Neutrophil (primary cell): Measurements from ENCODE around the gene RNF220.

Experiments used
- H3K27ac ChIP-seq: fragments of 200-600 bp; sonication (generic); 2 replicates; pipeline ENCODE4 v1.5.1; 2016; ENCODE audit warnings: mild to moderate bottlenecking, moderate library complexity
- H3K27me3 ChIP-seq: fragments of 200-600 bp; sonication (generic); 2 replicates; pipeline ENCODE4 v1.6.0; 2016; ENCODE audit warnings: mild to moderate bottlenecking
- H3K36me3 ChIP-seq: fragments of 200-600 bp; sonication (generic); 2 replicates; pipeline ENCODE4 v1.5.1; 2017
- H3K4me1 ChIP-seq, 2 experiments: fragments of 200-600 bp in 1 of 2; sonication (generic) in 1 of 2; 1 replicate in 1 of 2; 2 replicates in 1 of 2; pipeline versions ENCODE4 v1.5.1 to v1.6.1; 2013 to 2016; ENCODE audit warnings: low read depth in 1 of 2, low read length in 1 of 2, mild to moderate bottlenecking in 1 of 2, moderate library complexity in 1 of 2; ENCODE audit not compliant: control insufficient read depth in 1 of 2, insufficient read depth in 1 of 2
- H3K4me3 ChIP-seq, 2 experiments: fragments of 200-600 bp in 1 of 2; sonication (generic) in 1 of 2; 1 replicate in 1 of 2; 2 replicates in 1 of 2; pipeline ENCODE4 v1.5.1; 2013 to 2016; ENCODE audit warnings: low read depth in 1 of 2, low read length in 1 of 2, mild to moderate bottlenecking in 1 of 2, moderate library complexity in 1 of 2
- H3K9me3 ChIP-seq: fragments of 200-600 bp; sonication (generic); 2 replicates; pipeline ENCODE4 v1.5.1; 2016
- TF ChIP-seq, protein P1 (sequence below): fragments of 200-600 bp; sonication (generic); IDR thresholded peaks from 2 replicates; pipeline ENCODE4 v1.5.1; 2016; ENCODE audit warnings: antibody characterized with exemption

Gene RNF220

DNA sequence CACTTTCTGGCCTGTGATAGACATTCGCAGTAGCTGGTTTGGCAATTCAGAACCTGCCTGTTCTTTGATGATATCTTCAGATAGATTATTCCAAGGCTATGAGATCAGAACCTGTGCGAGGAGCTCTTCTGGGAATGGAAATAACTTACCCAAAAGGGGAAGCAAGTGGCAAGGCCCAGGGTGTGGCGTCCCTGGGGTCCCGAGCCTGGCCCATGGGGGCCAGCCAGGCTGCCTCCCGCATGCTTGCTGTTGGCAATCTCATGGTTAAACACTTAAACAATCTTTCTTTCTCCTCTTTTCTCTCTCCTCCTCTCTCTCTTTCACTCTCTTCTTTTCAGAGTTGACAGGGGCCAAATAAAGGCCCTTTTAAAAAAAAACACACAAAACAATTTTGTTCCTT, 108.1 kb downstream of the RNF220 start:
- no peaks in the 10 kb centered on the region for H3K36me3 ChIP-seq
- no peak overlapping the region for H3K27ac ChIP-seq
- no peaks in the 10 kb centered on the region for H3K27me3 ChIP-seq
- TF ChIP-seq, protein P1, sequence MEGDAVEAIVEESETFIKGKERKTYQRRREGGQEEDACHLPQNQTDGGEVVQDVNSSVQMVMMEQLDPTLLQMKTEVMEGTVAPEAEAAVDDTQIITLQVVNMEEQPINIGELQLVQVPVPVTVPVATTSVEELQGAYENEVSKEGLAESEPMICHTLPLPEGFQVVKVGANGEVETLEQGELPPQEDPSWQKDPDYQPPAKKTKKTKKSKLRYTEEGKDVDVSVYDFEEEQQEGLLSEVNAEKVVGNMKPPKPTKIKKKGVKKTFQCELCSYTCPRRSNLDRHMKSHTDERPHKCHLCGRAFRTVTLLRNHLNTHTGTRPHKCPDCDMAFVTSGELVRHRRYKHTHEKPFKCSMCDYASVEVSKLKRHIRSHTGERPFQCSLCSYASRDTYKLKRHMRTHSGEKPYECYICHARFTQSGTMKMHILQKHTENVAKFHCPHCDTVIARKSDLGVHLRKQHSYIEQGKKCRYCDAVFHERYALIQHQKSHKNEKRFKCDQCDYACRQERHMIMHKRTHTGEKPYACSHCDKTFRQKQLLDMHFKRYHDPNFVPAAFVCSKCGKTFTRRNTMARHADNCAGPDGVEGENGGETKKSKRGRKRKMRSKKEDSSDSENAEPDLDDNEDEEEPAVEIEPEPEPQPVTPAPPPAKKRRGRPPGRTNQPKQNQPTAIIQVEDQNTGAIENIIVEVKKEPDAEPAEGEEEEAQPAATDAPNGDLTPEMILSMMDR, result no peak
- peaks cover 26 to 34% of the 10 kb centered on the region in 2 experiments for H3K4me1 ChIP-seq
- no peaks in the 10 kb centered on the region for H3K9me3 ChIP-seq
- H3K4me3 ChIP-seq, result no peak overlapping the region

DNA sequence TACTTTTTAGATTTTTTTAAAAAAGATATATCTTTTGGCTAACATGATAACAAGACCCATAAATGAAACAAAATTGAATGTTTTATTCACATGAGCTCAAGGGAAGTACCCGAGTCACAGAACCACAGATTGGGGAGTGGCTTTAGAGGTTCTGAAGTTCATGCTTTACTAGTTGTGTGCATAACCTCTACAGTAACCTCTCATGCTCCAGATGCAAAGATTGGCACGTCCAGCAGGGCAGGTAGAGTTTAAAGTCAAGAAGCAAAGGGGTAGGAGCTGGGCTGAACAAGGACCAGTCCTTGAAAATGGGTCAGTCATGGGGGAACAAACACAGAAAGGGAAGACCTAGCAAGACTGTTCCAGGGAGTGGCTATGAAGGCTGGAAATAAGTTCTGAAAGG, 109.6 kb downstream of the RNF220 start:
- Histone ChIP-seq H3K36me3 (no peaks in the 10 kb centered on the region), H3K9me3 (no peaks in the 10 kb centered on the region), H3K4me1 (peaks cover 42 to 45% of the 10 kb centered on the region in 2 experiments), H3K27me3 (no peaks in the 10 kb centered on the region), H3K27ac (no peak overlapping the region), H3K4me3 (no peak overlapping the region)
- TF ChIP-seq, protein P1, result no peak

GRCh38 chr1:44515416-44515815, 110.4 kb downstream of the RNF220 start:
- H3K9me3 ChIP-seq, result no peaks in the 10 kb centered on the region
- peaks cover 42 to 46% of the 10 kb centered on the region in 2 experiments for H3K4me1 ChIP-seq
- no peaks in the 10 kb centered on the region for H3K27me3 ChIP-seq
- H3K27ac ChIP-seq, result no peak overlapping the region
- H3K36me3 ChIP-seq, result no peaks in the 10 kb centered on the region
- no peak overlapping the region for H3K4me3 ChIP-seq
- TF ChIP-seq, protein P1, result no peak

GRCh38 chr1:44519035-44519676, 114.1 kb downstream of the RNF220 start:
- no peaks in the 10 kb centered on the region for H3K27me3 ChIP-seq

DNA sequence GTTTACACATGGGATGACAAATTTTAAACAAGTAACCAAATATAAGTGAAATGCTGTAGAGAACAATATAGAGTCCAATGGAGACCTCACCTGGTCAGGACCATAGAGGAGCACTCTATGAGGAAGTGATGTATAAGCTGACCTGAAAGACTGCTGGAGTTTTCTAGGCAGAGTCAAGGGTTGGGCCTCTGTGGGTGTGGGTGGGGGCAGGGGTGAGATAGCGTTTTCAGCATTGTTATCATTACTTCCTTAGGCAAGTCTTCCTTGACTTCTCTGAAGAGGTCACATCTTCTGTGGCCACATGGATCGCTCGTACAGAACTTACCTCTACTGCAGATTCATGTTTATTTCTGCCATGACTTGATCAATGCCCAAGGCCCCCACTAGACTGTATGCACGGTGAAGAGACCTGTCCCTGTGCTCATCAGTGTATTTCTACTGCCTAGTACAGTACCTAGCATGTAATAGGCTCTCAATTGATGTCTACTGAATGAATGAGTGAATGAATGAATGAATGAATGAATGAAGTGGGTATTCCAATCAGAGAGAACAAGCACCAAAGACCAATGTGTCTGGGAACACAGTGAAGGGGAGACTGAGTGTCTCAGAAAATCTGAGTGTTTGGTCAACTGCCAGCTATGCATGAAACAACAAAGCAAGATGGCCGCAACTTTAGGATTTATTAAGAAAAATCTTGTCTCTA, 116.5 kb downstream of the RNF220 start:
- Histone ChIP-seq H3K9me3 (no peaks in the 10 kb centered on the region), H3K4me3 (no peak overlapping the region), H3K36me3 (no peaks in the 10 kb centered on the region), H3K4me1 (peaks cover 46 to 51% of the 10 kb centered on the region in 2 experiments), H3K27me3 (no peaks in the 10 kb centered on the region), H3K27ac (peak overlapping the region; percentile 82)
- TF ChIP-seq, protein P1, result no peak

More at GRCh38 chr1:44519035-44519676, 114.1 kb downstream of the RNF220 start:
- TF ChIP-seq, protein P1, result no peak
- H3K4me3 ChIP-seq, result peak overlapping the region; percentile 19 to 43
- peaks cover 39 to 41% of the 10 kb centered on the region in 2 experiments for H3K4me1 ChIP-seq
- no peaks in the 10 kb centered on the region for H3K36me3 ChIP-seq
- peak overlapping the region; percentile 82 for H3K27ac ChIP-seq
- H3K9me3 ChIP-seq, result no peaks in the 10 kb centered on the region
